Vagina (tissue), 2 donors: Measurements from ENCODE around the gene ITGA6. TPM values are rescaled to one million over a fixed set of nuclear protein-coding genes. Genes with fewer than 3 reads are reported as not detected.
A peak's percentile ranks its signal among the peaks of the same experiment; 100 is the strongest.

Source experiments
- DNase-seq, 2 donors: peaks; one replicate each; pipeline ENCODE4 v3.0.0-alpha.2; 2017; ENCODE audit errors: extremely low spot score in 2 of 2
- H3K27ac ChIP-seq: fragments of 200-600 bp; sonication (generic); one replicate; pipeline ENCODE4 v1.5.1; 2019
- H3K27me3 ChIP-seq: fragments of 200-600 bp; sonication (generic); one replicate; pipeline ENCODE4 v1.5.1; 2019
- H3K36me3 ChIP-seq, 2 donors: fragments of 200-600 bp; sonication (generic); one replicate each; pipeline ENCODE4 v1.5.1; 2017 to 2019
- H3K4me1 ChIP-seq: fragments of 200-600 bp; sonication (generic); one replicate; pipeline ENCODE4 v1.5.1; 2019
- H3K4me3 ChIP-seq, 2 donors: fragments of 200-600 bp; sonication (generic); 1 replicate in 1 of 2; 2 replicates in 1 of 2; pipeline ENCODE4 v1.5.1; 2016 to 2019
- H3K9me3 ChIP-seq: fragments of 200-600 bp; sonication (generic); one replicate; pipeline ENCODE4 v1.5.1; 2019
- CTCF ChIP-seq, 3 experiments: fragments of 450-650 bp in 2 of 3; fragments of 200-600 bp in 1 of 3; sonication (generic) in 1 of 3; IDR thresholded peaks; one replicate each; pipeline ENCODE4 v1.5.1; 2017 to 2019; ENCODE audit warnings: antibody characterized with exemption in 3 of 3, mild to moderate bottlenecking in 2 of 3, moderate library complexity in 2 of 3
- POLR2A ChIP-seq, 2 donors: fragments of 450-650 bp; IDR thresholded peaks; one replicate each; pipeline ENCODE4 v1.6.1; 2017; ENCODE audit warnings: antibody characterized with exemption in 2 of 2, mild to moderate bottlenecking in 2 of 2, moderate library complexity in 2 of 2
- POLR2AphosphoS5 ChIP-seq, 2 donors: sonication (generic); formaldehyde crosslinking; IDR thresholded peaks; one replicate each; pipeline ENCODE4 v1.9.0; 2017; ENCODE audit warnings: antibody characterized with exemption in 2 of 2, mild to moderate bottlenecking in 2 of 2, low read depth in 1 of 2; ENCODE audit not compliant: insufficient read depth in 1 of 2
- intact Hi-C: fragments of 100-400 bp; cut with DNase I; formaldehyde crosslinking; loops from one replicate; pipeline ENCODE4 v1.15.1; 2023
- total RNA-seq: library from RNA; depleted of rRNA; stranded (reverse); fragments of >200 nt; gene quantifications from one replicate; pipeline ENCODE4 v1.2.3, GENCODE V29; 2016

The ITGA6 gene
- total RNA-seq, 1 donor from 2014 or later, result 82.3 TPM

GRCh38 chr2:172551271-172551670 is 123.9 kb downstream of the ITGA6 start:
- no peak overlapping the region for H3K4me3 ChIP-seq
- no peaks in the 10 kb centered on the region for H3K27me3 ChIP-seq
- DNase-seq, result no peak
- H3K36me3 ChIP-seq, result no peaks in the 10 kb centered on the region
- H3K27ac ChIP-seq, result no peak overlapping the region
- intact Hi-C loops, result no loop called here
- H3K4me1 ChIP-seq, result peaks cover 8% of the 10 kb centered on the region
- H3K9me3 ChIP-seq, result no peaks in the 10 kb centered on the region
- no peak for TF ChIP-seq POLR2AphosphoS5 (IDR thresholded peaks at IDR 0.05; ENCODE audit: insufficient read depth in 1 of 2, low read depth in 1 of 2)
- TF ChIP-seq CTCF (IDR thresholded peaks at IDR 0.05), result no peak
- TF ChIP-seq POLR2A (IDR thresholded peaks at IDR 0.05), result no peak

- Histone ChIP-seq H3K9me3 (no peaks in the 10 kb centered on the region), H3K4me1 (peaks cover 16% of the 10 kb centered on the region), H3K27ac (no peak overlapping the region), H3K27me3 (no peaks in the 10 kb centered on the region), H3K36me3 (no peaks in the 10 kb centered on the region), H3K4me3 (no peak overlapping the region)
- intact Hi-C loops, result no loop called here
- no peak for DNase-seq
- TF ChIP-seq CTCF (IDR thresholded peaks at IDR 0.05) (no peak), POLR2AphosphoS5 (IDR thresholded peaks at IDR 0.05; ENCODE audit: insufficient read depth in 1 of 2, low read depth in 1 of 2) (no peak), POLR2A (IDR thresholded peaks at IDR 0.05) (no peak)
Observed at GRCh38 chr2:172552547-172553291, 125.3 kb downstream of the ITGA6 start.

GRCh38 chr2:172554352-172555271 is 127.2 kb downstream of the ITGA6 start:
- H3K27me3 ChIP-seq, result no peaks in the 10 kb centered on the region
- intact Hi-C loops, result no loop called here
- no peaks in the 10 kb centered on the region for H3K9me3 ChIP-seq
- no peak for DNase-seq
- peak overlapping the region; percentile 93 for H3K27ac ChIP-seq
- peaks cover 25% of the 10 kb centered on the region for H3K4me1 ChIP-seq
- H3K4me3 ChIP-seq, result peak overlapping the region; percentile 81 to 93
- TF ChIP-seq POLR2AphosphoS5 (IDR thresholded peaks at IDR 0.05; ENCODE audit: insufficient read depth in 1 of 2, low read depth in 1 of 2), result no peak
- H3K36me3 ChIP-seq, result no peaks in the 10 kb centered on the region

- Histone ChIP-seq H3K27ac (peak overlapping the region; percentile 93), H3K36me3 (no peaks in the 10 kb centered on the region), H3K4me3 (peak overlapping the region; percentile 81 to 93), H3K27me3 (no peaks in the 10 kb centered on the region), H3K9me3 (no peaks in the 10 kb centered on the region), H3K4me1 (peaks cover 25% of the 10 kb centered on the region)
- intact Hi-C loops, result no loop called here
- no peak for DNase-seq
- TF ChIP-seq POLR2A (IDR thresholded peaks at IDR 0.05), result no peak
- TF ChIP-seq POLR2AphosphoS5 (IDR thresholded peaks at IDR 0.05; ENCODE audit: insufficient read depth in 1 of 2, low read depth in 1 of 2), result no peak
- TF ChIP-seq CTCF (IDR thresholded peaks at IDR 0.05), result no peak
Observed at GRCh38 chr2:172555272-172555521, 127.8 kb downstream of the ITGA6 start.

Other genes starting within 250 kb of the ITGA6 start
- gene PDK1, start 128.5 kb downstream of the ITGA6 start, total RNA-seq, result 17.7 TPM